Measurements from ENCODE around the gene LOXL3. TPM values are rescaled to one million over a fixed set of nuclear protein-coding genes. Genes with fewer than 3 reads are reported as not detected.

LOXL3 gene
- total RNA-seq, 2 experiments from 2014 or later = 0.21 to 0.98 TPM

DNA sequence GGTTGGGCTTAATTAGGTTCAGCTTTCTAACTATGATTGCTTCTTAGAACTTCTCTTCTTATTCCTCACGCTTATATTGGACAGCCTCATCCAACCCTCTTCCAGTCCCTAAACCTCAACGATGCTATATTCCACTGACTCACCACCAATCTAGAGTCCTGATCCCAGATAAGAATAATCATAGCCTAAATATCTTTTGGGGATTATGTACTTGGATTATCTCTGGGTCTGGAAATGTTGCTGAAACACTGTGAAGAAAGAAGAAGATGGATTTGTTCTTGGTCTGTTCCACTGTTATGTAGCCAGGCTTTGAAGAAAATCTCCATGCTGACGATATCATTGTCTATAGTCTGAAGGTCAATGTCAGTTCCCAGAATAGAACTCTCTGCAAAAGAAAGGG is 27.7 kb upstream of the LOXL3 start:
- Histone ChIP-seq H3K27ac (ENCODE audit: low read depth, low read length, poor library complexity, severe bottlenecking) (no peak overlapping the region), H3K4me2 (ENCODE audit: low read length) (no peak overlapping the region), H4K20me1 (ENCODE audit: insufficient read depth, low read length) (no peaks in the 10 kb centered on the region), H3K9me2 (ENCODE audit: insufficient read depth, low read length) (no peaks in the 10 kb centered on the region), H3K79me2 (ENCODE audit: insufficient read depth, low read depth, low read length) (no peaks in the 10 kb centered on the region), H3K4me1 (ENCODE audit: insufficient read depth, low read length, poor library complexity, severe bottlenecking) (peaks cover 15% of the 10 kb centered on the region), H3K9me3 (ENCODE audit: low read length) (no peaks in the 10 kb centered on the region), H3K36me3 (ENCODE audit: insufficient read depth, low read length) (no peaks in the 10 kb centered on the region), H2AFZ (ENCODE audit: low read length) (no peak overlapping the region), H3K4me3 (ENCODE audit: low read depth, low read length, poor library complexity, severe bottlenecking) (no peak overlapping the region)
- no TSS peak for BruUV-seq (replicated peaks)
- no peak for DNase-seq (ENCODE audit: low spot score)
- intact Hi-C loops (cut with micrococcal nuclease; ENCODE audit: unreplicated experiment) = no loop called here
- TF ChIP-seq, protein P1, sequence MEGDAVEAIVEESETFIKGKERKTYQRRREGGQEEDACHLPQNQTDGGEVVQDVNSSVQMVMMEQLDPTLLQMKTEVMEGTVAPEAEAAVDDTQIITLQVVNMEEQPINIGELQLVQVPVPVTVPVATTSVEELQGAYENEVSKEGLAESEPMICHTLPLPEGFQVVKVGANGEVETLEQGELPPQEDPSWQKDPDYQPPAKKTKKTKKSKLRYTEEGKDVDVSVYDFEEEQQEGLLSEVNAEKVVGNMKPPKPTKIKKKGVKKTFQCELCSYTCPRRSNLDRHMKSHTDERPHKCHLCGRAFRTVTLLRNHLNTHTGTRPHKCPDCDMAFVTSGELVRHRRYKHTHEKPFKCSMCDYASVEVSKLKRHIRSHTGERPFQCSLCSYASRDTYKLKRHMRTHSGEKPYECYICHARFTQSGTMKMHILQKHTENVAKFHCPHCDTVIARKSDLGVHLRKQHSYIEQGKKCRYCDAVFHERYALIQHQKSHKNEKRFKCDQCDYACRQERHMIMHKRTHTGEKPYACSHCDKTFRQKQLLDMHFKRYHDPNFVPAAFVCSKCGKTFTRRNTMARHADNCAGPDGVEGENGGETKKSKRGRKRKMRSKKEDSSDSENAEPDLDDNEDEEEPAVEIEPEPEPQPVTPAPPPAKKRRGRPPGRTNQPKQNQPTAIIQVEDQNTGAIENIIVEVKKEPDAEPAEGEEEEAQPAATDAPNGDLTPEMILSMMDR (conservative IDR thresholded peaks at IDR 0.05; ENCODE audit: low read length) = no peak
- no peak for TF ChIP-seq EZH2phosphoT487 (IDR thresholded peaks at IDR 0.05; ENCODE audit: borderline replicate concordance, low read depth, low read length)
- CTCF ChIA-PET (ENCODE audit: unreplicated experiment) = no interaction called here
- POLR2A ChIA-PET = interaction anchor here (1.2 kb wide), 1 partner anchor 51 kb away, joined by 6 read pairs; no protein-coding TSS in a partner anchor

DNA sequence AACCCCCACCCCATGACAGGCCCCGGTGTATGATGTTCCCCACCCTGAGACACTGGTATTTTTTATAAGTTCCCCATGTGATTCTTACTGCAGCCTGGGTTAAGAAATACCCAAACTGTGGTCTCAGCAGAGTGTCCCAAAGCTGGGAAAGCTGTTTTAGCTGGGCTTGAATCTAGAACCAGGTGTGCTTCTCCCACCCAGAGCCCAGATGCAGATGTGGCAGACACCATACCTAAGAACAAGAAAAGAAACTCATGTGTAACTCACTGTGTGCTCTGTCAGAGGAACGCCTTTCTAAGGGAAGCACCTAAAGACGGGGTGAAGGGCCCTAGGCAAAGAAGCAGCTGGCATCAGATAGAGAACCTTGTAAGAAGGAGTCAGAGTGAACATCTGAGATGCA is 24.7 kb upstream of the LOXL3 start:
- Histone ChIP-seq H2AFZ (ENCODE audit: low read length) (no peak overlapping the region), H3K4me2 (ENCODE audit: low read length) (no peak overlapping the region), H3K4me1 (ENCODE audit: insufficient read depth, low read length, poor library complexity, severe bottlenecking) (peaks cover 18% of the 10 kb centered on the region), H3K4me3 (ENCODE audit: low read depth, low read length, poor library complexity, severe bottlenecking) (no peak overlapping the region), H4K20me1 (ENCODE audit: insufficient read depth, low read length) (no peaks in the 10 kb centered on the region), H3K9me3 (ENCODE audit: low read length) (no peaks in the 10 kb centered on the region), H3K9me2 (ENCODE audit: insufficient read depth, low read length) (no peaks in the 10 kb centered on the region), H3K36me3 (ENCODE audit: insufficient read depth, low read length) (no peaks in the 10 kb centered on the region), H3K79me2 (ENCODE audit: insufficient read depth, low read depth, low read length) (no peaks in the 10 kb centered on the region), H3K27ac (ENCODE audit: low read depth, low read length, poor library complexity, severe bottlenecking) (no peak overlapping the region)
- BruUV-seq (replicated peaks) = no TSS peak
- ChIA-PET POLR2A (interaction anchor here (0.9 to 1.9 kb wide), 3 partner anchors 8 to 36 kb away, joined by 3 to 15 read pairs (median 4); no protein-coding TSS in a partner anchor), CTCF (ENCODE audit: unreplicated experiment) (no interaction called here)
- DNase-seq (ENCODE audit: low spot score) = no peak
- TF ChIP-seq EZH2phosphoT487 (IDR thresholded peaks at IDR 0.05; ENCODE audit: borderline replicate concordance, low read depth, low read length) = no peak
- TF ChIP-seq, protein P1 (conservative IDR thresholded peaks at IDR 0.05; ENCODE audit: low read length) = no peak
- intact Hi-C loops (cut with micrococcal nuclease; ENCODE audit: unreplicated experiment) = no loop called here

DNA sequence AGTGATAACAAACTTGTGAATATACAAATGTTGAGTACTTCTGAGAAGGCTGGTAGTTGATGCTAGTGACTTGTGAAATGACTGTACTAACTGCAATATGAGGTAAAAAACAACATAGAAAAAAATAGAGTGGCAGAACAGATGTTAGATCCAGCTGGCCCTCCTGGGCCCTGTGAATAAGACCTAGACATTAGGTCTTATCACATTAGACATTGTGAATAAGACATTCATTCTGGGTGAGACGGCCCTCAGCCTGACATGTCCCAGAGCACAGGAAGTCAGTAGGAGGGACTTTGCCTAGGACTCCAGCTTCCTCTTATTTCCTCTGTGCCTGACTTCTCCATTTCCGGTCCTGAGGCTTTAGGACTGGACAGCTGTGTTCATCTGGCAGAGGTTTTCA is 23.7 kb upstream of the LOXL3 start:
- H3K79me2 ChIP-seq (ENCODE audit: insufficient read depth, low read depth, low read length) = no peaks in the 10 kb centered on the region
- no peaks in the 10 kb centered on the region for H4K20me1 ChIP-seq (ENCODE audit: insufficient read depth, low read length)
- TF ChIP-seq, protein P1 (conservative IDR thresholded peaks at IDR 0.05; ENCODE audit: low read length) = no peak
- TF ChIP-seq EZH2phosphoT487 (IDR thresholded peaks at IDR 0.05; ENCODE audit: borderline replicate concordance, low read depth, low read length) = no peak
- ChIA-PET POLR2A (interaction anchor here (1.1 to 1.9 kb wide), 3 partner anchors 9 to 13 kb away, joined by 3 to 15 read pairs (median 4); no protein-coding TSS in a partner anchor), CTCF (ENCODE audit: unreplicated experiment) (interaction anchor here (1.0 kb wide), 1 partner anchor 11 kb away, joined by 4 read pairs; no protein-coding TSS in a partner anchor)
- H3K9me3 ChIP-seq (ENCODE audit: low read length) = no peaks in the 10 kb centered on the region
- H3K4me2 ChIP-seq (ENCODE audit: low read length) = no peak overlapping the region
- no peaks in the 10 kb centered on the region for H3K36me3 ChIP-seq (ENCODE audit: insufficient read depth, low read length)
- peaks cover 18% of the 10 kb centered on the region for H3K4me1 ChIP-seq (ENCODE audit: insufficient read depth, low read length, poor library complexity, severe bottlenecking)
- H3K27ac ChIP-seq (ENCODE audit: low read depth, low read length, poor library complexity, severe bottlenecking) = no peak overlapping the region
- H3K9me2 ChIP-seq (ENCODE audit: insufficient read depth, low read length) = no peaks in the 10 kb centered on the region
- BruUV-seq (replicated peaks) = no TSS peak
- no peak for DNase-seq (ENCODE audit: low spot score)
- intact Hi-C loops (cut with micrococcal nuclease; ENCODE audit: unreplicated experiment) = no loop called here
- H2AFZ ChIP-seq (ENCODE audit: low read length) = peak overlapping the region; percentile 25; the same call in 1 of the 2 replicates
- H3K4me3 ChIP-seq (ENCODE audit: low read depth, low read length, poor library complexity, severe bottlenecking) = no peak overlapping the region
